PC-3 (cell line): ENCODE data around the gene DNPH1. TPM values are rescaled to one million over a fixed set of nuclear protein-coding genes. Genes with fewer than 3 reads are reported as not detected.

ENCODE experiments used
- ATAC-seq: fragments of 200-7000 bp; cut with Tn5 transposase; 2 replicates; pipeline ENCODE4 v1.9.1; 2020; ENCODE audit warnings: mild to moderate bottlenecking, moderate library complexity
- BruUV-seq: library from RNA; stranded (reverse); fragments of 400-500 nt; replicated peaks from 2 replicates; lab custom pipeline; 2021; lab: Mats Ljungman, UMichigan
- CTCF ChIA-PET: fragments of 300-600 bp; sonication (Branson Sonifier 250); formaldehyde crosslinking; loops from one replicate; lab custom pipeline; 2022; ENCODE audit warnings: antibody characterized with exemption; lab: Charles Lee
- POLR2A ChIA-PET: fragments of 300-600 bp; sonication (Branson Sonifier 250); formaldehyde crosslinking; loops from one replicate; lab custom pipeline; 2022; ENCODE audit warnings: antibody characterized with exemption; ENCODE audit not compliant: unreplicated experiment; lab: Charles Lee
- DNase-seq: peaks from one replicate; pipeline ENCODE4 v3.0.0-alpha.2; 2015
- H2AFZ ChIP-seq: fragments of 300-600 bp; sonication (generic); 2 replicates; pipeline ENCODE4 v1.6.0; 2016; ENCODE audit warnings: antibody characterized with exemption, low read length
- H3F3A ChIP-seq: fragments of 300-600 bp; sonication (generic); one replicate; pipeline ENCODE4 v1.6.0; 2017; ENCODE audit warnings: antibody characterized with exemption, low read length, control low read depth, mild to moderate bottlenecking; ENCODE audit not compliant: unreplicated experiment
- H3K27ac ChIP-seq: fragments of 300-600 bp; sonication (generic); 2 replicates; pipeline ENCODE4 v1.5.1; 2016; ENCODE audit warnings: mild to moderate bottlenecking, low read length
- H3K27me3 ChIP-seq: fragments of 300-600 bp; sonication (generic); 2 replicates; pipeline ENCODE4 v1.6.1; 2016; ENCODE audit warnings: low read length, mixed read lengths
- H3K36me3 ChIP-seq: fragments of 300-600 bp; sonication (generic); 2 replicates; pipeline ENCODE4 v1.6.1; 2016; ENCODE audit warnings: low read depth, mixed run types, low read length, mixed read lengths
- H3K4me1 ChIP-seq: fragments of 300-600 bp; sonication (generic); 2 replicates; pipeline ENCODE4 v1.5.1; 2016; ENCODE audit warnings: low read length; ENCODE audit not compliant: insufficient read depth
- H3K4me2 ChIP-seq: fragments of 300-600 bp; sonication (generic); 2 replicates; pipeline ENCODE4 v1.6.0; 2016; ENCODE audit warnings: low read length
- H3K4me3 ChIP-seq: fragments of 300-600 bp; sonication (generic); 2 replicates; pipeline ENCODE4 v1.5.1; 2016; ENCODE audit warnings: mild to moderate bottlenecking, low read length, mixed read lengths
- H3K79me2 ChIP-seq: fragments of 300-600 bp; sonication (generic); 2 replicates; pipeline ENCODE4 v1.6.1; 2017; ENCODE audit warnings: low read length, mixed read lengths
- H3K9ac ChIP-seq: fragments of 300-600 bp; sonication (generic); 2 replicates; pipeline ENCODE4 v1.6.0; 2016; ENCODE audit warnings: mild to moderate bottlenecking, low read length
- H3K9me2 ChIP-seq: fragments of 300-600 bp; sonication (generic); replicated peaks from 2 replicates; pipeline ENCODE4 v1.6.1; 2016; ENCODE audit warnings: mixed run types, low read length, mixed read lengths
- H3K9me3 ChIP-seq: fragments of 300-600 bp; sonication (generic); 2 replicates; pipeline ENCODE4 v1.6.1; 2016; ENCODE audit warnings: low read length, mixed read lengths
- H4K20me1 ChIP-seq: fragments of 300-600 bp; sonication (generic); 2 replicates; pipeline ENCODE4 v1.6.1; 2016; ENCODE audit warnings: low read length, mixed read lengths
- EZH2 ChIP-seq: fragments of 300-600 bp; sonication (generic); IDR thresholded peaks from one replicate; pipeline ENCODE4 v1.6.1; 2017; ENCODE audit warnings: antibody characterized with exemption, mild to moderate bottlenecking, low read length; ENCODE audit not compliant: unreplicated experiment
- EZH2phosphoT487 ChIP-seq: fragments of 300-600 bp; sonication (generic); IDR thresholded peaks from 2 replicates; pipeline ENCODE4 v1.6.1; 2018; ENCODE audit warnings: mild to moderate bottlenecking, antibody characterized with exemption, low read length, borderline replicate concordance
- intact Hi-C: fragments of 100-400 bp; cut with micrococcal nuclease; formaldehyde crosslinking; loops from 2 replicates; pipeline ENCODE4 v1.9.0; 2023
- total RNA-seq: library from RNA; depleted of rRNA; stranded (reverse); fragments of >200 nt; gene quantifications from 2 replicates; pipeline ENCODE4 v1.2.3, GENCODE V29; 2014
- TF ChIP-seq, protein P1 (sequence below): fragments of 300-600 bp; sonication (generic); conservative IDR thresholded peaks from 2 replicates; pipeline ENCODE4 v1.5.1; 2017; ENCODE audit warnings: antibody characterized with exemption, low read depth, mild to moderate bottlenecking, low read length

Gene DNPH1
- total RNA-seq, 1 experiment from 2014 or later, result 128 TPM

DNA sequence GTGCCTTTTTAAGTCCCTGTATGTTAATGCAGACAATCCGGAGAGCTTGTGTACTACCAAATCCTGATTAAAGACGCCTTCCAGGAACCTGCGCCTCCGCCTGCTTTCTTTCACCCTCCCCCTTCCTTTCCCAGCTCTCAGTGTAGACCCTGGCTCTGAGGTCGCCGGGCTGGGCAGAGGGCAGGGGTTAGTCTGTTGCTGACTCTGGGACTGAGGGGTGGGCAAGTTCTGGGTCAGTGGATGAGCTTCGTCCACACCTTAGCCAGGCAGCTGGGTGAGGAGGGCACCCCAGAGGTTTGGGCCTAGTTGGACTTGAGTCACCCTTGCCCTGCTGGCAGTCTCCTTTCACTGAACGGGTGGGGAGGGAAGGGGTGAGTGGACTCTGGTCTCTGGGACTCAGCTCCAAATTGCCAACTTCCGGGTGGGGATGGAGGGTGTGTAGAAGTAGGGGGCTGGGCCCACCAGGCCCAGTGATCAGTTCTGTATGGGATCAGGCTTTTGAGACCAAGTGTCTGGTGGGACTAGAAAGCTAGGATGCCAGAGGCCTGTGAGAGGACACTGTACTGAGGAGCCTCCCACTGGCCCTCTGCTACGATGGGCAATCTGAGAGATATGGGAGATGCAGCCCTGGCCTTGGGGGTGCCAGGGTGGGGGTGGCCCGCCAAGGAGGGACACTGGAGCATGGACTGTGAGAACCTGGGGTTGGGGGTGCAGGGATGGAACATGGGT is 47.5 kb upstream of the DNPH1 start:
- ATAC-seq (no peak), DNase-seq (no peak)
- no peak overlapping the region for H3K9ac ChIP-seq
- H4K20me1 ChIP-seq, result no peaks in the 10 kb centered on the region
- no peaks in the 10 kb centered on the region for H3K9me2 ChIP-seq
- H3K27ac ChIP-seq, result no peak overlapping the region
- POLR2A ChIA-PET, result no interaction called here
- TF ChIP-seq EZH2 (no peak), EZH2phosphoT487 (no peak)
- TF ChIP-seq, protein P1, sequence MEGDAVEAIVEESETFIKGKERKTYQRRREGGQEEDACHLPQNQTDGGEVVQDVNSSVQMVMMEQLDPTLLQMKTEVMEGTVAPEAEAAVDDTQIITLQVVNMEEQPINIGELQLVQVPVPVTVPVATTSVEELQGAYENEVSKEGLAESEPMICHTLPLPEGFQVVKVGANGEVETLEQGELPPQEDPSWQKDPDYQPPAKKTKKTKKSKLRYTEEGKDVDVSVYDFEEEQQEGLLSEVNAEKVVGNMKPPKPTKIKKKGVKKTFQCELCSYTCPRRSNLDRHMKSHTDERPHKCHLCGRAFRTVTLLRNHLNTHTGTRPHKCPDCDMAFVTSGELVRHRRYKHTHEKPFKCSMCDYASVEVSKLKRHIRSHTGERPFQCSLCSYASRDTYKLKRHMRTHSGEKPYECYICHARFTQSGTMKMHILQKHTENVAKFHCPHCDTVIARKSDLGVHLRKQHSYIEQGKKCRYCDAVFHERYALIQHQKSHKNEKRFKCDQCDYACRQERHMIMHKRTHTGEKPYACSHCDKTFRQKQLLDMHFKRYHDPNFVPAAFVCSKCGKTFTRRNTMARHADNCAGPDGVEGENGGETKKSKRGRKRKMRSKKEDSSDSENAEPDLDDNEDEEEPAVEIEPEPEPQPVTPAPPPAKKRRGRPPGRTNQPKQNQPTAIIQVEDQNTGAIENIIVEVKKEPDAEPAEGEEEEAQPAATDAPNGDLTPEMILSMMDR, result no peak
- no peaks in the 10 kb centered on the region for H3K9me3 ChIP-seq
- CTCF ChIA-PET, result no interaction called here
- intact Hi-C loops, result no loop called here
- no peak overlapping the region for H3K4me2 ChIP-seq
- H3K79me2 ChIP-seq, result no peaks in the 10 kb centered on the region
- H2AFZ ChIP-seq, result no peak overlapping the region
- no peaks in the 10 kb centered on the region for H3K36me3 ChIP-seq
- peaks cover 7% of the 10 kb centered on the region; the same call in 1 of the 2 replicates for H3K4me1 ChIP-seq
- no peak overlapping the region for H3K4me3 ChIP-seq
- peaks cover 17% of the 10 kb centered on the region for H3K27me3 ChIP-seq
- no TSS peak for BruUV-seq
- no peaks in the 10 kb centered on the region for H3F3A ChIP-seq

DNA sequence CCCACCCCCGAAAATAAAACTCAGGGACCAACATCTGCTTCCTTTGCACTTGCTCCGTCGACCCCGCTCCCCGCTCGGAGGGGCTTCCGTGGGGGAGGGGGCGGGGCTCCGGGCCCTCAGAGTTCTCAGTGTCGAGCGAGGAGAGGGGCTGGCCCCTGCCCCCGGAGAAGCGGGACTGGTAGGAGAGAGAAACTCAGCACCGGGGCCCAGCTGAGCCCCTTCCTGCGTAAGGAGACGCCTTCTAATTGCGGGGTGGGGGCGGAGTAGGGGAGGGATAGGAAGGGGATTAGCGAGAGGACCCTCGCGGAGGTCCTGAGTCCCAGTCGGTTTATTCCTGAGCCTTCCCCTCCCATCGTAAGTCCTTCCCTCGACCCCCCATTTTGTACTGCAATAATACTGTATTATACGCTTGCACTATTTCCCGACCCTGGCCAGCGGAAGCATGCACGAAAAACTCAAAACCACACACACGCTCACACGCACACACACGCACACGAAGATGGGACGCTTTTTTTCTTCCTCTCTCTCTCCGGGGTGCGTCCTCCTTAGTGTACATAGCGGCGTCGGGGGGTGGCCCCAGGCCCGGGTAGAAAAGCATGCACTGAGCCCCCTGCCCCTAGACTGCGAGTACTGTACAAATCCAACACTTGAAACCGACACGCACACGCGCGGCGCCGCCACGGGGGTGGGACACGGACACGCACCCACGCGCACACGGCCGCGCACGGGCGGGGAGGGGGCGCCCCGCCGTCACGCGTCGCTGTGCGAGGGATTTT is 46.7 kb upstream of the DNPH1 start:
- H3K27me3 ChIP-seq, result peaks cover 17% of the 10 kb centered on the region
- TF ChIP-seq EZH2phosphoT487, result no peak
- TF ChIP-seq, protein P1, result no peak
- TF ChIP-seq EZH2, result no peak
- H3K9me3 ChIP-seq, result no peaks in the 10 kb centered on the region
- H3K79me2 ChIP-seq, result no peaks in the 10 kb centered on the region
- ChIA-PET POLR2A (no interaction called here), CTCF (no interaction called here)
- H3K4me3 ChIP-seq, result no peak overlapping the region
- no peak overlapping the region for H2AFZ ChIP-seq
- no peak overlapping the region for H3K27ac ChIP-seq
- H3K36me3 ChIP-seq, result no peaks in the 10 kb centered on the region
- H4K20me1 ChIP-seq, result no peaks in the 10 kb centered on the region
- BruUV-seq, result no TSS peak
- H3K4me2 ChIP-seq, result no peak overlapping the region
- H3K9ac ChIP-seq, result no peak overlapping the region
- no peak for ATAC-seq
- peaks cover 7% of the 10 kb centered on the region; the same call in 1 of the 2 replicates for H3K4me1 ChIP-seq
- intact Hi-C loops, result no loop called here
- no peaks in the 10 kb centered on the region for H3F3A ChIP-seq
- no peaks in the 10 kb centered on the region for H3K9me2 ChIP-seq
- DNase-seq, result no peak
